Measurements from ENCODE around the gene CCDC158.

DNA sequence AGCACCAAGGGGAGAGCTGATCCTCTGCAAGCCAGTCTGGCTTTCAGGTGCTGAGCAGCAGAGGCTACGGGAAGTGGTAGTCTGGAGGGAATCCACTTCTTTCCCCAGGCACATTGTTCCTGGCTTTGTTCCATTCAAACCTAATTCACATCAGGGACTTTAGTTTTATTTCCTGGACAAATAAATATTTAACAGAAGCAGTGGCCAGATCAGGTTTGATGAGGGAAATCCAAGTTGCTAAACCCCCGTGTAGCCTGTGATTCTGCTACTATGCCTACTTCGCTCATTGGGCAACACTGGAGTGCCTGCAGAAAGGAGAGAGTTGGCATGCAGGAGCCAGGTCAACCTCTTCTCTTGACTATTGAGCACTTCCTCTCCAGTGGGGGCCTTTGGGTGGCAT, 128.2 kb downstream of the CCDC158 start:
- no peak for TF ChIP-seq SUZ12 (IDR thresholded peaks at IDR 0.05; ENCODE audit: extremely low read depth, insufficient read depth, insufficient read length)
- no peak for TF ChIP-seq YY1 (IDR thresholded peaks at IDR 0.05; ENCODE audit: insufficient read depth, insufficient read length)
- no peak for TF ChIP-seq ZNF274 (IDR thresholded peaks at IDR 0.05; ENCODE audit: low read depth, low read length)
